HG03066 (cell line): ENCODE results near the gene ANO3.

Source experiments
- ATAC-seq: cut with Tn5 transposase; IDR thresholded peaks from one replicate; pipeline ENCODE4 v1.9.1; 2021; ENCODE audit warnings: low read depth; ENCODE audit not compliant: unreplicated experiment

The ANO3 gene

GRCh38 chr11:26480041-26480440, 148.1 kb downstream of the ANO3 start:
- no peak for ATAC-seq

GRCh38 chr11:26483108-26483507, 151.2 kb downstream of the ANO3 start:
- ATAC-seq = no peak

- ATAC-seq = no peak
Observed at GRCh38 chr11:26490546-26490945, 158.6 kb downstream of the ANO3 start.

- ATAC-seq = no peak
Observed at GRCh38 chr11:26493616-26494015, 161.7 kb downstream of the ANO3 start.

- ATAC-seq = no peak
Observed at GRCh38 chr11:26507229-26507628, 175.3 kb downstream of the ANO3 start.

- ATAC-seq = no peak
Observed at GRCh38 chr11:26510164-26510563, 178.2 kb downstream of the ANO3 start.

- no peak for ATAC-seq
Observed at GRCh38 chr11:26510756-26511155, 178.8 kb downstream of the ANO3 start.

- no peak for ATAC-seq
Observed at GRCh38 chr11:26512196-26512595, 180.3 kb downstream of the ANO3 start.

GRCh38 chr11:26519469-26519868, 187.5 kb downstream of the ANO3 start:
- ATAC-seq = no peak

- no peak for ATAC-seq
Observed at GRCh38 chr11:26522912-26523610, 191.1 kb downstream of the ANO3 start.

- no peak for ATAC-seq
Observed at GRCh38 chr11:26527685-26528084, 195.8 kb downstream of the ANO3 start.

- no peak for ATAC-seq
Observed at GRCh38 chr11:26537341-26537740, 205.4 kb downstream of the ANO3 start.

GRCh38 chr11:26539517-26539916, 207.6 kb downstream of the ANO3 start:
- no peak for ATAC-seq

GRCh38 chr11:26541870-26542269, 209.9 kb downstream of the ANO3 start:
- no peak for ATAC-seq

GRCh38 chr11:26549176-26549575, 217.2 kb downstream of the ANO3 start:
- no peak for ATAC-seq

- ATAC-seq = no peak
Observed at GRCh38 chr11:26550022-26550421, 218.1 kb downstream of the ANO3 start.

- no peak for ATAC-seq
Observed at GRCh38 chr11:26551186-26551801, 219.4 kb downstream of the ANO3 start.

GRCh38 chr11:26553182-26553581, 221.3 kb downstream of the ANO3 start:
- no peak for ATAC-seq

GRCh38 chr11:26554455-26554854, 222.5 kb downstream of the ANO3 start:
- ATAC-seq = no peak

- ATAC-seq = no peak
Observed at GRCh38 chr11:26556582-26556981, 224.7 kb downstream of the ANO3 start.

- ATAC-seq = no peak
Observed at GRCh38 chr11:26557666-26558065, 225.7 kb downstream of the ANO3 start.

GRCh38 chr11:26558190-26558589, 226.3 kb downstream of the ANO3 start:
- ATAC-seq = no peak
